NT2/D1 (cell line): ENCODE data around the gene RIN3.

ENCODE experiments used
- SUZ12 ChIP-seq: IDR thresholded peaks from 2 replicates; pipeline ENCODE4 v1.6.1; 2011; ENCODE audit not compliant: insufficient read length, insufficient read depth; ENCODE audit errors: extremely low read depth
- ZNF274 ChIP-seq: IDR thresholded peaks from 2 replicates; pipeline ENCODE4 v1.6.1; 2011; ENCODE audit warnings: mild to moderate bottlenecking, low read depth, low read length

GRCh38 chr14:92703516-92703915 is 189.9 kb downstream of the RIN3 start:
- TF ChIP-seq ZNF274 (no peak), SUZ12 (no peak)
